Bone marrow (tissue), 2 donors: ENCODE data around the gene OCIAD2.
"Not testable (repeated sequence)": the region's sequence is repeated elsewhere in the genome, so short reads cannot be mapped to it uniquely, and the experiment has no call there.

Experiments
- DNase-seq, 2 donors: peaks; one replicate each; lab custom pipeline; 2025; lab: John Stamatoyannopoulos, UW

Gene OCIAD2, protein sequence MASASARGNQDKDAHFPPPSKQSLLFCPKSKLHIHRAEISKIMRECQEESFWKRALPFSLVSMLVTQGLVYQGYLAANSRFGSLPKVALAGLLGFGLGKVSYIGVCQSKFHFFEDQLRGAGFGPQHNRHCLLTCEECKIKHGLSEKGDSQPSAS

DNA sequence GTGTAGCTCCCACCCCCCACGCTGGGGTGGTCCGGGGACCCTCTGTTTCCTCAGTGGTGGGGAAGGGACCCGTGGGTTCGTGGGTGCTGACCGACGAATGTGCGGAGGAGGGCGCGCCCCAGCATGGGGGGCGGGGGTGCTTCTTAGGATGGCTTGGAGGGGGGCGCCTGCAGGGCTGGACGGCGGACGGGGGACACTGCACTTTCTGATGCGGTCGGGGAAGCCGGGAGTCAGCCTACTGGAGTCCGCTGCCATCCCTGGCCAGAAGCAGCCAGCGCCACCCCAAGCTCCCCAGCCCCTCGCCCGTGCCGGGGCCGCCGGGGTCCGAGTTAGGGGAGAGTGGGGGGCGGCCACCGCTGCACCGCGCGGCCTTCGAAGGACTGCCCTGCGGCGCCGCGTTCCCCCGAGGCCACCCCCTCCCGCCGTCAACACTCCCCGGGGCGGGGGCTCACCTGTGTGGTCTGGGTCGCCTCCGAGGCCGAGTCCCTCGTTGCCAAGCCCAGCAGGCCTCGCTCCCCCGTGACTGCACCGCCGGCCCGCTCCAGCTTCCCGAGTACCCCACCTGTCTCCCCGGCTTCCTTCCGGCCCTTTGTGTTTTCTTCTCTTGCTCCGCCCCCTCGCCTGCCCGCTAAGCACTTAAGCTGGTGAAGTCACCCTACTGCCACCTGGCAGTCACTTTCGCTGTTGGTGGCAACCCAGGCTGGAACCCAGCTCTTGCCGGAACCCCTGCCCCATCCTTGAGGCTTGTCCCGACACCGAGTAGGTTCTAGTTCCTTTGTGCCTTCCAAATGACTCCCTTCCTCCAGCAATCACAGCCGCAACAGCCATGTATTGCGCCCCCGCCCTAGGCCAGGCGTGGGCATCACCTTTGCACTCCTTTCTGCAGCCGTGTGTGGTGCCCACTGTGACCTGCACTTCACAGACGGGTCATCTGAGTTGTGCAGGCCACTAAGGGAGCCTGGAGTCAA, at the start of gene OCIAD2:
TSS of gene OCIAD2 (minus strand) at position 569 of the 968 bp plus-strand sequence. CDS start 2,225 bp downstream, outside the sequence.
- peak; percentile 12 to 65 for DNase-seq

DNA sequence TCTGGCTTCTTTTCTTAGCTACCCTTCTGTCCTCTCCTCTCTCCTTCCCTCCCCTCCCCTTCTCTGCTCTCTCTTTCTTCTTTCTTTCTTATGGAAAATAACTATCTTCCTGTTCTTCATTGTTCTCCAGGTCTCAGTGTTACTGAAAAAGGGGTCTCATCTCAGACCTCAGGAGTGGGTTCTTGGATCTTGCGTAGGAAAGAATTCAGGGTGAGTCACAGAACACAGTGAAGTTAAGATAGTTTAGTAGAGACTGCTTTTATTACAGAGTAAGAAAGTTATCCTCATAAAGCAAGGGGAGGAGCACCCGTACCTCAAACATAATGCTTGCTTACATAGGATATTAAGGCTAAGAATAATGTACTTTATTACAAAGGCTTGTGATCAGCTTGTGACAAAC, 47.7 kb upstream of the OCIAD2 start:
- no peak for DNase-seq

DNA sequence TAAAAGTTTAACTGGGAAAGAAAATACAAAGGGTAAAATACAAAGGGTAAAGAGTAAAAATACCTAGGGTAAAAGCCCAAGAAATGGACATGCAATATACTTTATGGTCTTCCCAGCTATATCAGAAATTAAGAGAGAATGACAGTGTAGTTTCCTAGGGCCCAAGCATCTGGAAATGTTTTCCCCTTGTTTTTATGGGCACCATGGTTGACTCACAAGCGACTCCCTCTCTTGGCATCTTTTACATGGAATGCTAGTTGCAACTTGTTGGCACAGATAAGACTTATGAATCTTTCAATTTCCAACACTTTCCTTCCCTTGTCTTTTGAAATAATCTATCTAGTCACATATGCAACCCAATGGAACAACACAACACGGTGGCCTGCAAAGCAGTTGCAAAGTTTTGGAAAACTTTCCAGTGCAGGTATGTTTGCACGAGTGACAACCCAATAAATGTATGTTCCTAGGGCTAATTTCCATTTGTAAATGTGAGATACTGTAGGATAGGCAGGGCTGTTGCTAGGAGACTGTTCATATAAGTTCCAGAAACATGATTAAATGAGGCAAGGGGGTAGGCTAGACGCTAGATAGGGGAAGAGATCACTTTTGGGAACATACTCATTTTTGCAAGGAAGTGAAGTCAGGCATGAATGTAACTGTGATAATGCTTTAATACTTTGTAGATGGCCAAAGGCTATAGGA, 43.1 kb upstream of the OCIAD2 start:
- no peak for DNase-seq

DNA sequence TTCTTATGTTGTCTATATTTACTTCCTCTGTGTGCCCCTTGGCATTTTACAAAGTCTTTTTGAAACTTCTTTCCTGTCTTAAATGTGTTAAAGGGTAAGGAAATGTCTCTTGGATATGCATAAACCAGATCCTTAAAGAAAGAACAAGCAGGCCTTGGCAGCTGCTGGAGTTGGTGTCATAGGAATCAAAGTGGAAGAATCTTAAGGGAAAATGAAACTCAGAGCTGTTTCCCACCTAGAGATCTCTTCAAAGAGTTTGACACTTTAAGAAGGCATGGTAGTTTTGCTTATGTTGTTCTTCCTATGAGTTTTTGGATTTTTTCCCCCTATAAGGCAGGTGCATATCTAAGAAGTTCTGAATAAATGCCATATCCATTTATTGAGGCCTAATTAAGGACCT, 42.5 kb upstream of the OCIAD2 start:
- no peak for DNase-seq

DNA sequence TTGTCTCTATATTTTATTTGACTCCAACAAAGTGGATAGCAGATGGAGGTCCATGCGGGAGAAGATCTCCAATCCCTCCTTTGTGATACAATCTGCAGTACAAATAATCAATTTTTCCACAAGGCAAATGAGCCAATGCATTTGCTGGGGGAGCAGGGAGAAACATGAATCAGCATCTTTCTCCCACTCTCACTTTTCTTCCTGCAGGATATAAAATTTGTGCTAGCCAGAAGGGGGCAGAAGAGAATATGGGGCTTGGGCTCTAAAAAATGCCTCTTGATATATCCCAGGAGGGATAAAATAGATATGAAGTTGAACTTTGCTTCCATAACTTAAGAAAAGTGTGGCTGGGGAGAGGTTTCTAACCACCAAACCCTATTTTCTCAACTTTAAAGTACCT, 41.2 kb upstream of the OCIAD2 start:
- DNase-seq, result no peak

DNA sequence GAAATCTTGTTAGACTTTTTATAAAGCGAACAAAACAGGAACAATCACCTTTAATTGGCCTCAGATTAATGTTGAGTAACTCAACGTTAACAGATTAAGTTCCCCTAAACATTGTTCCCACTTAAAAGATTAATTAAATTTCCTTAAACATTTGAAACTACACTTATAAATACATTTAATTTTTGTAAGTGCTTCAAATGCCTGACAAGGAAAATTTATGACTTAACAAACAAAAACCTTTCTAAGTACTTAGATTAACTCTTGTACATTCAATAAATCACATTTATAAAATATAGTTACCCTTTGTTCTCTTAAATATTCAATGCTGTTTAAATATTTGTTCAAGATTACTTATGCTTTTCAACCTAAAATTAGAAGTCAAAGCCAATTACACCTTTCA, 39.4 kb upstream of the OCIAD2 start:
- DNase-seq, result no peak

DNA sequence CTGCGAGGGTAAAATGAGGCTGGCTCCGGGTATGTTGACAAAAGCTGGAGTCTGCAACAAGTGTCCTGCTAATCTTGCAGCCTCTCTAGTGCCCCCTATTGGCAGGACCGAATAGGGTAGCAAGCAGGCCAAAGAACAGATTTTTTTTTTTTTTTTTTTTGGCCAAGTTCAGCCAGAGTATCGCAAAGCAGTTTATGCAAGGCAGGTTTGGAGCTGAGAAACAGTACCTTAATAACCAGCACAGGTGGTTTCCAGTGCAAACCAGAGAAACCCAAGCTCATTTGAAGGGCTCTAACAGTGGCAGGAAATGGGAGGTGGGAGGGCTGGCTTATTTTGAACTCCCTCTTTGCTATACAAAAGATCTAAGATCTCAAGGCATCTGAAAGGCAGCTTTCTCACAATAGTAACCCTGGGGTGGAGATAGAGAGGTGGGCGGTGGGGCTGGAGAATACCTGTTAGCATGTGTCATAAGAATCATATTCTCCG, 38.2 kb upstream of the OCIAD2 start:
- DNase-seq, result no peak

DNA sequence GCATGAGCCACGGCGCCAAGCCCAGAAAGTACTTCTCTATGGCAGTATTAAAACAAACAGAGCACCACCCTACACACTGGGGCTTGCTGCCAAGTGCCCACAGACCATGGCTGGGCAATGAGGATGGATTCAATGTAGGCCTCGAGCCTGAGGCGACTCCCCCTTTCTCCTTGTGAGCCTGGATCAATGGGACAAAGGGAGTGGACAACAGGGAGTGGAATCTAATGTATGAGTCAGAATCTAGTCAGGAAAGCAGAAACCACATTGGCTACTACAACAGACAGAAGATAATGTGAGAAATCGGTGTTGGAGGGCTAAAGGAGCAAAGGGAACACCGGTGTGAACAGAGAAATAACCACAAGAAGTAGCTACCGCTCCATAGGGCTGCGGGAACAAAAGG, 37.7 kb upstream of the OCIAD2 start:
- DNase-seq, result no peak

DNA sequence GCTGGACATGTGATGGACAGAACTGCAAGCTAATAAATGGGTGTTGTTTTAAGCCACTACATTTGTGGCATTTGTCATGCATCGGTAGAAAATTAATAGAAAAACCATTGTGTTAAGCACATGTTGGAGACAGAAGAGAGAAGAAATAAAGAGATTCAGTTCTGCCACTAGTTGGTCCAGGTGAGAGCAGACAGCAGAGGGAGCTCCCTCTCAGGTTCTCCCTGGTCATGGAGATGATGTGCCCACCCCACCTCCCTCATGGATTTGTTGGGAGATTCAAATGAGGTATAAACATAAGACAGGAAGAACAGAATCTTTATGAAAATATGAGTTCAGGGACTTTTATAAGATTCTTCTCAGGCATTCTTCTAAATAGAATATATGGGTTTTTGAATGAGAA, 36.8 kb upstream of the OCIAD2 start:
- DNase-seq, result no peak

DNA sequence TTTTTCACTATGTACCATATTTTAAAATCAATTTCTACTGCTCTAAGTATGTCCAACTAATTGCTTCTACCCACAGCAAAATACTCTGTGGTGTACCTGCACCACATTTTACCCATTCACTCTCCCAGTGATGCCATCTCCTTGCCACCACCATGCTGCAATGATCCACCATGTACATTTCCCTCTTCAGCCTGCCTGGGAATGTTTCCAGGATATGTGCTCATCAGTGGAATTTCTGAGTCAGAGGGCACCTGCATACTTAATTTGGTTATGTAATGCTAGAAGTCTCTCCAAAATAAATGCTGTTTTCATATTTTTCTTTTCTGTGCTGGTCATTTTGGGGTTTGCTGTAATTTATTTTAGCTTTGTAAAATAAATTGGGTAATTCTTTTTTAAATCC, 33.2 kb upstream of the OCIAD2 start:
- DNase-seq, result no peak

DNA sequence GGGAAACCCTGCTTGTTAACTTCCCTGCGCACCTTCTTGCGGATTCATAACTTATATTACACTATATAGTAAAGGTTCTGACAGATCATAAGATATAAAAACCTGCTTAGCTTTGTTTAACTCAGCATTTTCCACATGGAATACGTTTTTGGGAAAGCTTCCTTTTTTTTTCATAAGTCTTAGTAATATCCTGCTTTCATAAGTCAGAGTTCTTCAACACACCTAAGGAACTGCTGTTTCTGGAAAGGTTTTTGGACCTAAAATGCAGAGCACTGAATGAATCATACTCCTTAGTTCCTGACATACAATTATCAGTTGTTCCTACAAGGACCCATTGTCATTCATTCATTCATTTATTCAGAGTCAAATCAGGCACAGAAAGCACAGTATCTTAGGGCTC, 32.3 kb upstream of the OCIAD2 start:
- DNase-seq, result no peak

DNA sequence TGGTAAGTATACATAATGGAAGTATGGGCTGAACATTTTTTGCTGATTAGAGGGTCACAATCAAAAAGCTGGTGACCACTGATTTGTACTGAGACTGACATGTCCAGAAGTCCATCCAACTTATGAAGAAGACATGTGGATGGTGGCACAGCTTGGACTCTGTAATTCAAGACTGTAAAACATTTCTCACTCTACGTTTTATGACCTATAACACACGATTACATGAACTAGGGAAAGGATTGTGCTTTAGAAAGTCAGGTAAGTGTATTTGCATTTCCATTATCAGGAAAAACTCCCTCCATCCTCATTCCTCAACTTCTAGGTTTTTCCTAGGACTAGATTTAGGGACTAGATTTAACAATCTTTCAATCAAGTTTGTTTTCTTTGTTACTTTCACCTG, 30.5 kb upstream of the OCIAD2 start:
- DNase-seq, result no peak

DNA sequence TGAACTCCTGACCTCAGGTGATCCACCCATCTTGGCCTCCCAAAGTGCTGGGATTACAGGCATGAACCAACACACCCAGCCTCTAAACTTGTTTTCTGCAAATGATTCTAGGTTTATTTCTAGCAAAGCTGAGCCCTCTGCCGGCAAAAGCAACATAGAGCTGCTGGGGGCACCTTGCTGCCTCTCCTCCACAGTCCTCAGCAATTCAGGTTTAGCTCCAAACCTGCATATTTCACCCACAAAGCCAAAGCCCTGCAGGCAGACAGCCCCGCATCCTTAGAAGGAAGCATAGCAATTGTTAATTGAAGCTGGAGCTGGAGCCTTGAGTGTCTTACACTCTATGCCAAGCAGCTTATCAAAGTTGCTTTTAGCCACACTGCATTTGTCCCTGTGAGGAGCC, 24.9 kb upstream of the OCIAD2 start:
- DNase-seq, result no peak

DNA sequence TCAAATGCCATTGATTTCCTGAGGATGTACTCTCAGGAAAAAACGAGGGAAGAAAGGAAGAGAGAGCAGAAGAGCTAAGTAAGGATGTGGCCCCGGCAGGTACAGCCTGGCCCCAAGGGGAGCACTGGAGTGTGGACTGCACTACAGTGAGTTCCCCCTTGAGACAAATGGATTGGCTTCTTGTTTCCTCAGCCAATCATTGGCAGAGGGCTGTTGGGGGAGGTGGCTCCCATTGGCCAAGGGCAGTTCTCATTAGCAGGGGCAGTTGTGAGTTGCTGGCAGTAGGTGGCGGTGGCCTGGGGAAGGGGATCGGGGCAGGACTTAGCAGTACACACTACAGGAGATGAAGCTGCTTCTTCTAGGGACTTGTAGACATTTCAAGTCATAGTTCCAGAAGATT, 24.1 kb upstream of the OCIAD2 start:
- no peak for DNase-seq

DNA sequence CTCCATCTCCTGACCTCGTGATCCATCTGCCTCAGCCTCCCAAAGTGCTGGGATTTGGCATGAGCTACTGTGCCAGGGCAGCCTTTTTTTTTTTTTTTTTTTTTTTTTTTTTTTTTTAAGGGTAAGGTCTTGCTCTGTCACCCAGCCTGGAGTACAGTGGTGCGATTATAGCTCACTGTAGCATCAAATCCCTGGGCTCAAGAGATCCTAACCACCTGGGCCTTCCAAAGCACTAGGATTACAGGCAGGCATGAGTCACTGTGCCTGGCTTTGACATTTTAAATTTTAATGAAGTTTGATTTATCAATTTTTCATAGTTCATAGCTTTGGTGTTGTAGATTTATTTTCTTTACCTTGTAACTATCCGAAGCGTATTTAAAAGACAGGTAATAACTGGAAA, 17.8 kb upstream of the OCIAD2 start:
- DNase-seq, result no peak

DNA sequence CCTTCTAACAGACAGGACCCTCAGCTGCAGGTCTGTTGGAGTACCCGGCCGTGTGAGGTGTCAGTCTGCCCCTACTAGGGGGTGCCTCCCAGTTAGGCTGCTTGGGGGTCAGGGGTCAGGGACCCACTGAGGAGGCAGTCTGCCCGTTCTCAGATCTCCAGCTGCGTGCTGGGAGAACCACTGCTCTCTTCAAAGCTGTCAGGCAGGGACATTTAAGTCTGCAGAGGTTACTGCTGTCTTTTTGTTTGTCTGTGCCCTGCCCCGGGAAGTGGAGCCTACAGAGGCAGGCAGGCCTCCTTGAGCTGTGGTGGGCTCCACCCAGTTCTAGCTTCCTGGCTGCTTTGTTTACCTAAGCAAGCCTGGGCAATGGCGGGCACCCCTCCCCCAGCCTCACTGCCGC, 16.5 kb upstream of the OCIAD2 start:
- DNase-seq, result not testable (repeated sequence)

DNA sequence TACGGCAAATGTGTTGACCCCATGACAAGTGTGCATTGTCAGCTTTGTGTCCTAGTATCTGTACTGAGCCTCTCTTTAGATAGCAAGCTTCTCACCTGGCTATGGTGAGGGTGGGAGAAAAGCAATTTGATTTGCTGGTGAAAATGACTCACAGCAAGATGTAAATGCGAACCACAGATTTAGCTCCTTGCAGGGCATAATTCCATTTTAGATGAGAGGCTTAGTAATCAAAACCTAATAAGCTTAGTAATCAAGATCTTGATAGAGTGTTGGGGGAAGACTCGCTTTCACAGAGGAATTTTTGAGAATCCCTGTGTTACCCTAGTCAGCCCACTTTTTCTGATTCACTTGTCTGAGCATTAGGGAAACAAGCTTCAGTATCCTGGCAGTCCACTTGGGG, 7.7 kb upstream of the OCIAD2 start:
- no peak for DNase-seq

DNA sequence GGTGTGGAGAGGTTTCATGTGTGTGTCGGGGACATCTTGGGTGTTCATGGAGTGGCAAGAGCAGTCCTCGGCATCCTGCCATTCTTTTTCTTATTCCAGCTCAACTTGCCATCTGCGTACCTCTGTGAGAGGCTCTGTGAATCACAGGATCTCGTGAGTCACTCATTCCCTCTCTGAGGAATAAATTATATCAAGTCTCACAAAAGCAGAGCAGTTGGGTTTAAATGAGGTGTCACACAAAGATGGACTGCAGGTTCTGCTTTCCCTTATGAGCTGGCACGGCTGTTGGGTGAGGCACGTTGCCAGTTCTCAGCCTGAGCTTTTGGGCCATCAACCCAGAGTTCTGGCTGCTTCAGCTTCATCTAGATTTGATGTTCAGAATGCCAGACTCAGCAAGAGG, 6.8 kb upstream of the OCIAD2 start:
- no peak for DNase-seq

DNA sequence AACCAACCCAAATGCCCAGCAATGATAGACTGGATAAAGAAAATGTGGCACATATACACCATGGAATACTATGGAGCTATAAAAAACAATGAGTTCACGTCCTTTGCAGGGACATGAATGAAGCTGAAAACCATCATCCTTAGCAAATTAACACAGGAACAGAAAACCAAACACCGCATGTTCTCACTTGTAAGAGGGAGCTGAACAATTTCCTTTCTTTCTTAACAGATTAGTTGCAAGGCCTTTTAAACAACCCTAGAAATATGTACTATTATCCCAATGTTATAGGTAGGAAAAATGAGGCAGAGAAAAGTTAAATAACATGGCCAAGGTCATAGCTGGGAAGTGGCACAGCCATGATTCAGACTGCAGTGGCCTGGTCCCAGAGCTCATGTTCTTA, 5.8 kb upstream of the OCIAD2 start:
- DNase-seq, result no peak

DNA sequence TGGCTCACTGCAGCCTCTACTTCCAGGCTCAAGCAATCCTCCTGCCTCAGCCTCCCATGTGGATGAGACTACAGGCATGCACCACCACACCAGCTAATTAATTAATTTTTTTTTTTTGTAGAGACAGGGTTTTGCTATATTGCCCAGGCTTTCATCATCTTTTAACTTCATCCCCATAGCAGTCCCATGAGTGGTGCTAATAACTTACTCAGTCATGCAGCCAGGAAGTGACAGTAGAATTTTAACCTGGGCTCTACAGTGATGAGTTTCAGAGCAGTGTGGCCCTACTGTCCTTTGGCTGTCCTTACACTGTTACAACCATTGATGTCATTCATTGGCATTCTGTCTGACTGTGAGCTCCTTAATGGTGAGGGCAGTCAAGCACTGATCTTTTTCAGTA, 3.9 kb upstream of the OCIAD2 start:
- no peak for DNase-seq

DNA sequence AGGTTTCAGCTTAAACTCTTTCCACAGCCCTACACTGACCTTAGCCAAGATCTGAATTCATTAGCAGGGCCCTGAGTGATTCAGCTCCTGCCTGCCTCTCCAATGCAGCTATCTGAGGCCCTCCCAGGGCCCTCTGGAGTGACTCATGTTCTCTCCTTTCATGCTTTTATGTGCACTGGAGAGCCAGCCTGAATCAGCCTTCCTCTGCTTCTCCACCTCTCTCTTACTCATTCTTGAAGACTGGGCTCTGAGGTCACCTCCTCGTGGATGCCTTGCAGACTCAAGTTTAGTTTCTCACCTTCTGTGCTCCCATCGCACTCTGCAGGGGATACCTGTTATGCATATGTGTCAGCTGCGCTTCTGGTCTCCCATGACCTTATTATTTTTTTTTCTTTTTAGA, 3.1 kb upstream of the OCIAD2 start:
- no peak for DNase-seq

DNA sequence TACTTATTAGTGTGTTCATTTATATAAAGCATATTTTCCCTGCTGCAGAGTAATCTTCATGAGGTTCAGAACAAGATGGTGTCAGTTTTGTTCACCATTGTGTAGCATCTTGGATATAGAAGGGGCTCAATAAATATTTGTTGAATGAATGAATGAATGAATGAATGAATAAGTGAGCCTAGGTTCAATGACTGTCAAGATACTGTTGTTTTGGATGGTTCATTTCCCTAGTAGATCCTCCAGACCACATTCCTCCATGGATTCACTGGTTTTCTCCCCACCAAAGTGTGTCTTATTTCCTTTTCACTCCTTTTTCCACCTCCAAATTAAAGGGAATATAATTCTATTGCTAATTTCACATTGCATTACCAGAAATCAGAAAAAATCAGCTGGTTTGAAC, 2.1 kb upstream of the OCIAD2 start:
- DNase-seq, result no peak
